GM06990 (cell line): ENCODE measurements around the gene IL22RA2.

Experiments
- DNase-seq: peaks from one replicate; pipeline ENCODE4 v3.0.0-alpha.2; 2011; ENCODE audit not compliant: insufficient read length; ENCODE audit errors: extremely low read depth
- H3K27me3 ChIP-seq: replicated peaks from 2 replicates; pipeline ENCODE4 v1.6.0; 2011; ENCODE audit warnings: low read length; ENCODE audit not compliant: control insufficient read depth, insufficient read depth
- H3K36me3 ChIP-seq: 2 replicates; pipeline ENCODE4 v1.5.1; 2011; ENCODE audit warnings: low read length; ENCODE audit not compliant: control insufficient read depth, insufficient read depth
- H3K4me3 ChIP-seq: replicated peaks from 2 replicates; pipeline ENCODE4 v1.5.1; 2011; ENCODE audit warnings: low read depth, mild to moderate bottlenecking, control low read depth, low read length
- TF ChIP-seq, protein P1 (sequence below): IDR thresholded peaks from 2 replicates; pipeline ENCODE4 v1.5.1; 2011; ENCODE audit warnings: low read length, control low read depth, mild to moderate bottlenecking, inconsistent platforms; ENCODE audit not compliant: insufficient read depth, poor library complexity, severe bottlenecking

The IL22RA2 gene

DNA sequence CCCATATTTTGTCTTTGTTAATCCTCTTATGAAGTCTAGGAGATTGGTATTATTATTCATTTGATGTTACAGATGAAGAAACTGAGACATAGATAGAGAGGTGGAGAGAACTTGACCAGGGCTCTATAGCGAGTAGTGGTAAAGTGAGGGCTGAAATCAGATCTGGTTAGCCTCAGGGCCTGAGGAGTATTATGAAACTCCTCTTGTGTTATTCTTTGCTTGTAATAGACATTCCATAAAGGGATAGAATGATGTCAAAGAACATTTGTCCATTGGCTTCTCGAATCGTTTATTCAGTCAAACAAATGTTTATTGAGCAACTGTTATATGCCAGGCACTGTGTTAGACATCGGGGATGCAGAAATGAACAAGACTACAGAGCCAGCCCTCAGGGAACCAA lies at the start of gene IL22RA2:
IL22RA2 (minus strand) TSS at position 144 of the 400 bp plus-strand sequence. CDS start 11,895 bp downstream, outside the sequence.
- TF ChIP-seq, protein P1, sequence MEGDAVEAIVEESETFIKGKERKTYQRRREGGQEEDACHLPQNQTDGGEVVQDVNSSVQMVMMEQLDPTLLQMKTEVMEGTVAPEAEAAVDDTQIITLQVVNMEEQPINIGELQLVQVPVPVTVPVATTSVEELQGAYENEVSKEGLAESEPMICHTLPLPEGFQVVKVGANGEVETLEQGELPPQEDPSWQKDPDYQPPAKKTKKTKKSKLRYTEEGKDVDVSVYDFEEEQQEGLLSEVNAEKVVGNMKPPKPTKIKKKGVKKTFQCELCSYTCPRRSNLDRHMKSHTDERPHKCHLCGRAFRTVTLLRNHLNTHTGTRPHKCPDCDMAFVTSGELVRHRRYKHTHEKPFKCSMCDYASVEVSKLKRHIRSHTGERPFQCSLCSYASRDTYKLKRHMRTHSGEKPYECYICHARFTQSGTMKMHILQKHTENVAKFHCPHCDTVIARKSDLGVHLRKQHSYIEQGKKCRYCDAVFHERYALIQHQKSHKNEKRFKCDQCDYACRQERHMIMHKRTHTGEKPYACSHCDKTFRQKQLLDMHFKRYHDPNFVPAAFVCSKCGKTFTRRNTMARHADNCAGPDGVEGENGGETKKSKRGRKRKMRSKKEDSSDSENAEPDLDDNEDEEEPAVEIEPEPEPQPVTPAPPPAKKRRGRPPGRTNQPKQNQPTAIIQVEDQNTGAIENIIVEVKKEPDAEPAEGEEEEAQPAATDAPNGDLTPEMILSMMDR = no peak
- DNase-seq = no peak
- Histone ChIP-seq H3K36me3 (no peaks in the 10 kb centered on the region), H3K27me3 (no peaks in the 10 kb centered on the region), H3K4me3 (no peak within 1 kb of the TSS)

- TF ChIP-seq, protein P1 = no peak
- Histone ChIP-seq H3K27me3 (no peaks in the 10 kb centered on the region), H3K36me3 (no peaks in the 10 kb centered on the region), H3K4me3 (no peak overlapping the region)
- no peak for DNase-seq
These were observed 48.9 kb upstream of the IL22RA2 start for GRCh38 chr6:137222381-137222780.

- Histone ChIP-seq H3K27me3 (no peaks in the 10 kb centered on the region), H3K36me3 (no peaks in the 10 kb centered on the region), H3K4me3 (peak overlapping the region; percentile 90)
- TF ChIP-seq, protein P1 = no peak
- no peak for DNase-seq
These were observed 46.3 kb upstream of the IL22RA2 start for GRCh38 chr6:137219664-137220252.

GRCh38 chr6:137218917-137219663 lies 45.6 kb upstream of the IL22RA2 start, which contains the start of gene IFNGR1:
TSS of gene IFNGR1 (minus strand) at chr6:137219385. CDS start at chr6:137219327, 58 bp downstream.
- peak within 1 kb of the TSS; percentile 90 for H3K4me3 ChIP-seq
- DNase-seq = peak; percentile 97
- no peaks in the 10 kb centered on the region for H3K36me3 ChIP-seq
- TF ChIP-seq, protein P1 = no peak
- H3K27me3 ChIP-seq = no peaks in the 10 kb centered on the region

GRCh38 chr6:137218473-137218916 lies 45.1 kb upstream of the IL22RA2 start:
- TF ChIP-seq, protein P1 = no peak
- no peaks in the 10 kb centered on the region for H3K27me3 ChIP-seq
- peak; percentile 47 for DNase-seq
- H3K4me3 ChIP-seq = peak overlapping the region; percentile 90
- no peaks in the 10 kb centered on the region; the same call in 1 of the 2 replicates for H3K36me3 ChIP-seq
